PC-9 (cell line): Measurements from ENCODE around the gene DDX41. TPM values are rescaled to one million over a fixed set of nuclear protein-coding genes. Genes with fewer than 3 reads are reported as not detected.
A peak's percentile ranks its signal among the peaks of the same experiment; 100 is the strongest.

Experiments used
- BruUV-seq: library from RNA; stranded (reverse); fragments of 400-500 nt; replicated peaks from 2 replicates; lab custom pipeline; 2021; lab: Mats Ljungman, UMichigan
- CTCF ChIA-PET: fragments of 300-600 bp; sonication (Branson Sonifier 250); formaldehyde crosslinking; loops from one replicate; lab custom pipeline; 2022; ENCODE audit warnings: antibody characterized with exemption; lab: Charles Lee
- POLR2A ChIA-PET: fragments of 300-600 bp; sonication (Branson Sonifier 250); formaldehyde crosslinking; loops from one replicate; lab custom pipeline; 2022; ENCODE audit warnings: antibody characterized with exemption; ENCODE audit not compliant: unreplicated experiment; lab: Charles Lee
- DNase-seq, 2 experiments: peaks; one replicate each; pipeline versions ENCODE4 v3.0.0 to v3.0.0-alpha.2; 2015 to 2022; ENCODE audit warnings: mixed read lengths in 1 of 2
- H2AFZ ChIP-seq: fragments of 200-600 bp; sonication (generic); 2 replicates; pipeline ENCODE4 v1.8.1; 2017; ENCODE audit warnings: antibody characterized with exemption
- H3F3A ChIP-seq: fragments of 200-600 bp; sonication (generic); 2 replicates; pipeline ENCODE4 v1.8.1; 2017; ENCODE audit warnings: antibody characterized with exemption, mild to moderate bottlenecking, low read depth; ENCODE audit not compliant: insufficient read depth
- H3K27ac ChIP-seq: fragments of 200-600 bp; sonication (generic); 2 replicates; pipeline ENCODE4 v1.6.1; 2016; ENCODE audit warnings: mixed run types
- H3K27me3 ChIP-seq: fragments of 200-600 bp; sonication (generic); 2 replicates; pipeline ENCODE4 v1.6.1; 2016; ENCODE audit warnings: low read depth, mixed run types; ENCODE audit not compliant: insufficient read depth
- H3K36me3 ChIP-seq: fragments of 200-600 bp; sonication (generic); 2 replicates; pipeline ENCODE4 v1.6.1; 2016; ENCODE audit warnings: low read depth, mixed run types
- H3K4me1 ChIP-seq: fragments of 200-600 bp; sonication (generic); replicated peaks from 2 replicates; pipeline ENCODE4 v1.6.1; 2016; ENCODE audit warnings: mixed run types; ENCODE audit not compliant: insufficient read depth
- H3K4me2 ChIP-seq: fragments of 200-600 bp; sonication (generic); 2 replicates; pipeline ENCODE4 v1.6.1; 2017; ENCODE audit warnings: mixed run types
- H3K4me3 ChIP-seq: fragments of 200-600 bp; sonication (generic); 2 replicates; pipeline ENCODE4 v1.6.1; 2016; ENCODE audit warnings: mixed run types
- H3K79me2 ChIP-seq: fragments of 200-600 bp; sonication (generic); 2 replicates; pipeline ENCODE4 v1.6.1; 2017; ENCODE audit warnings: low read depth, mixed run types
- H3K9me2 ChIP-seq: fragments of 200-600 bp; sonication (generic); 2 replicates; pipeline ENCODE4 v1.8.1; 2017; ENCODE audit warnings: mild to moderate bottlenecking; ENCODE audit not compliant: insufficient read depth
- H3K9me3 ChIP-seq: fragments of 200-600 bp; sonication (generic); 2 replicates; pipeline ENCODE4 v1.8.1; 2016; ENCODE audit warnings: low read depth; ENCODE audit not compliant: insufficient read depth
- H4K20me1 ChIP-seq: fragments of 200-600 bp; sonication (generic); 2 replicates; pipeline ENCODE4 v1.8.1; 2017; ENCODE audit not compliant: insufficient read depth
- CTCF ChIP-seq: fragments of 200-600 bp; sonication (generic); conservative IDR thresholded peaks from 2 replicates; pipeline ENCODE4 v1.6.1; 2017; ENCODE audit warnings: mixed run types, antibody characterized with exemption, mild to moderate bottlenecking, moderate library complexity
- EZH2 ChIP-seq: fragments of 200-600 bp; sonication (generic); IDR thresholded peaks from 2 replicates; pipeline ENCODE4 v1.8.0; 2017; ENCODE audit warnings: antibody characterized with exemption, low read depth
- intact Hi-C: fragments of 100-400 bp; cut with micrococcal nuclease; formaldehyde crosslinking; loops from one replicate; pipeline ENCODE4 v1.10.0; 2022; ENCODE audit not compliant: unreplicated experiment
- total RNA-seq: library from RNA; stranded (reverse); gene quantifications from 2 replicates; pipeline ENCODE4 v1.2.3, GENCODE V29; 2021

DDX41 gene
- total RNA-seq, 1 experiment from 2014 or later: 93.1 TPM

DNA sequence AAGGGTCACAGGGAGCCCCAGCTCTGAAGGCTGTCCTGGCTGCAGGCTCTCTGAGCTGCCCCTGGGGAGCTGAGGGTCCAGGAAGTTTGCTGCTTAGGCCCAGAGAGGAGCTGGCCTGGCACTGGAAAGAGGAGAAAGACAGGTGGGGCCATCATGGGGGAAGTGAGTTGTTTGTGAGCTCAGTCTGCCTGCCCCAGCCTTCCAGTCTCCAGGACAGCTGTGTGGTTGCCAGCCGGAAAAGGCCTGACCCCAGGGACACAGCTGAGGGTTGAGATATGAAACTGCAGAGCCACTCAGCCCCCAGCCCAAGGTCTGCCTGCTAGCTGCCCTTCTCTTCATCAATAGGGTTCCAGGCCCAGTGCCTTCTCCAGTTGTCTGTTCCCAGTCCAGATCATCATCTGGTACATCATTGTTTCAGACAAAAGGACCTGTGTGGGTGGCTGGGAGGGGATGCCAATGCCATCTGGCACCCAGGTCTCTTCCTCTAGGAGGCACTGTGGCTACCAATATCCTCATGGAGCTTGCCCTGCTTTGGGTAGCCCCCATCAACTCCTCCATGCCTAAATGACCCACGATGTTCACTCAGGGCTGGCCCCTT is 4.3 kb upstream of the DDX41 start:
- no TSS peak for BruUV-seq
- POLR2A ChIA-PET: no interaction called here
- no peak overlapping the region for H2AFZ ChIP-seq

DNA sequence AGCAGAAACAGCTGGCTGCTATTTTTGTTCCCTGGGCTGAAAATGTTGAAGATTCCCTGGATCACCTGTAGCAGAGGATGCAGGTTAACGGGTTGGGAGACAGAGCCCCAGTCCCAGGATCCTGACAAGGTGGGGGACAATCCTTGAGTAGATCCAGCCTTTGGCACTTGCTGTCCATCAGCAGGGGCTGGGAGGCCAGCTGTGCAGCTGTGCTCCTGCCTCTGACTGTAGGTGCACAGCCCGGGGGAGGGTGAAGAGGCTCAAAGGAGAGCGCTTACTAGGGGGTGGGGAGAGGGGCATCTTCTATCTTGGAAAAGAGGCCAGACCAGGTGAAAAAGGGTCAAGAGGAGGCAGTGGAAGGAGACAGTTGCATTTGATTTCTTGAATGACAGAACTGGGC is 3.5 kb upstream of the DDX41 start:
- no peaks in the 10 kb centered on the region for H4K20me1 ChIP-seq
- no peak for DNase-seq
- no peak overlapping the region for H3K27ac ChIP-seq
- H3K9me3 ChIP-seq: no peaks in the 10 kb centered on the region
- intact Hi-C loops: no loop called here
- BruUV-seq: no TSS peak
- peaks cover 24% of the 10 kb centered on the region for H3K79me2 ChIP-seq
- no peak overlapping the region for H2AFZ ChIP-seq
- H3F3A ChIP-seq: peaks cover 7% of the 10 kb centered on the region; the same call in 1 of the 2 replicates
- H3K4me2 ChIP-seq: no peak overlapping the region
- H3K27me3 ChIP-seq: no peaks in the 10 kb centered on the region
- ChIA-PET POLR2A (no interaction called here), CTCF (no interaction called here)
- TF ChIP-seq CTCF: no peak
- no peak for TF ChIP-seq EZH2
- H3K9me2 ChIP-seq: no peaks in the 10 kb centered on the region
- no peak overlapping the region for H3K4me3 ChIP-seq
- peaks cover 9% of the 10 kb centered on the region for H3K36me3 ChIP-seq
- H3K4me1 ChIP-seq: peaks cover 17% of the 10 kb centered on the region

More for the DNA sequence above, 4.3 kb upstream of the DDX41 start:
- no peak for DNase-seq
- intact Hi-C loops: no loop called here
- Histone ChIP-seq H4K20me1 (no peaks in the 10 kb centered on the region), H3K4me3 (no peak overlapping the region), H3K4me1 (peaks cover 10% of the 10 kb centered on the region), H3K27ac (no peak overlapping the region), H3K79me2 (peaks cover 17% of the 10 kb centered on the region), H3K36me3 (peaks cover 5% of the 10 kb centered on the region; the same call in 1 of the 2 replicates), H3K9me3 (no peaks in the 10 kb centered on the region), H3K27me3 (no peaks in the 10 kb centered on the region), H3K9me2 (no peaks in the 10 kb centered on the region), H3K4me2 (no peak overlapping the region), H3F3A (peaks cover 7% of the 10 kb centered on the region; the same call in 1 of the 2 replicates)
- CTCF ChIA-PET: no interaction called here
- TF ChIP-seq EZH2 (no peak), CTCF (no peak)

GRCh38 chr5:177519463-177520235 is 2.9 kb upstream of the DDX41 start:
- ChIA-PET CTCF (no interaction called here), POLR2A (interaction anchor here (0.6 kb wide), 1 partner anchor 210 kb away, joined by 4 read pairs; no protein-coding TSS in a partner anchor)
- Histone ChIP-seq H3K4me3 (no peak overlapping the region), H2AFZ (no peak overlapping the region), H3K4me1 (peaks cover 18% of the 10 kb centered on the region), H3K27me3 (no peaks in the 10 kb centered on the region), H3K36me3 (peaks cover 9% of the 10 kb centered on the region), H4K20me1 (no peaks in the 10 kb centered on the region), H3K4me2 (peak overlapping the region; percentile 59), H3F3A (peaks cover 7% of the 10 kb centered on the region; the same call in 1 of the 2 replicates), H3K79me2 (peaks cover 27% of the 10 kb centered on the region), H3K9me3 (no peaks in the 10 kb centered on the region), H3K27ac (no peak overlapping the region), H3K9me2 (no peaks in the 10 kb centered on the region)
- no peak for DNase-seq
- no TSS peak for BruUV-seq
- intact Hi-C loops: loop anchor here (5.0 kb wide), 2 partner anchors 217 to 512 kb away; partner anchors contain the start of genes PRELID1, RAB24 and UIMC1
- TF ChIP-seq CTCF: no peak
- no peak for TF ChIP-seq EZH2
